Fibroblast of lung (primary cell): Measurements from ENCODE around the gene JARID2. TPM values are rescaled to one million over a fixed set of nuclear protein-coding genes. Genes with fewer than 3 reads are reported as not detected.

Experiments used
- DNase-seq, 2 donors: peaks; one replicate each; pipeline versions ENCODE4 v3.0.0 to v3.0.0-alpha.2; 2010; ENCODE audit warnings: low read depth in 2 of 2
- H2AFZ ChIP-seq: 2 replicates; pipeline ENCODE4 v1.5.1; 2012; ENCODE audit warnings: low read length, control low read depth, inconsistent platforms
- H3K27ac ChIP-seq: 2 replicates; pipeline ENCODE4 v1.5.1; 2011; ENCODE audit warnings: low read length, control low read depth; ENCODE audit not compliant: insufficient read depth
- H3K27me3 ChIP-seq: 2 replicates; pipeline ENCODE4 v1.5.1; 2011; ENCODE audit warnings: mild to moderate bottlenecking, low read length; ENCODE audit not compliant: control insufficient read depth, insufficient read depth
- H3K36me3 ChIP-seq: 2 replicates; pipeline ENCODE4 v1.5.1; 2011; ENCODE audit warnings: low read length; ENCODE audit not compliant: control insufficient read depth, insufficient read depth
- H3K4me1 ChIP-seq: 2 replicates; pipeline ENCODE4 v1.5.1; 2011; ENCODE audit warnings: low read length; ENCODE audit not compliant: control insufficient read depth, insufficient read depth; ENCODE audit errors: extremely low read depth
- H3K4me2 ChIP-seq: 2 replicates; pipeline ENCODE4 v1.5.1; 2011; ENCODE audit warnings: low read length, control low read depth; ENCODE audit not compliant: insufficient read depth; ENCODE audit errors: extremely low read depth
- H3K4me3 ChIP-seq, 4 experiments: fragments of 200-600 bp in 1 of 4; sonication (generic) in 1 of 4; replicated peaks in 1 of 4; 2 replicates each; pipeline ENCODE4 v1.5.1; 2011 to 2016; ENCODE audit warnings: low read length in 4 of 4, low read depth in 3 of 4, mild to moderate bottlenecking in 3 of 4, control low read depth in 2 of 4, inconsistent platforms in 1 of 4, mixed read lengths in 1 of 4; ENCODE audit not compliant: insufficient read depth in 1 of 4; ENCODE audit errors: control extremely low read depth in 1 of 4
- H3K79me2 ChIP-seq: 2 replicates; pipeline ENCODE4 v1.5.1; 2012; ENCODE audit warnings: mild to moderate bottlenecking, low read length, inconsistent platforms; ENCODE audit not compliant: control insufficient read depth, insufficient read depth
- H3K9ac ChIP-seq: 2 replicates; pipeline ENCODE4 v1.5.1; 2011; ENCODE audit warnings: mild to moderate bottlenecking, low read length, control low read depth; ENCODE audit not compliant: insufficient read depth
- H3K9me3 ChIP-seq: 2 replicates; pipeline ENCODE4 v1.5.1; 2012; ENCODE audit warnings: low read depth, low read length; ENCODE audit not compliant: control insufficient read depth, insufficient read depth
- H4K20me1 ChIP-seq: 2 replicates; pipeline ENCODE4 v1.5.1; 2011; ENCODE audit warnings: low read length; ENCODE audit not compliant: control insufficient read depth, insufficient read depth; ENCODE audit errors: extremely low read depth
- CTCF ChIP-seq, 2 donors: IDR thresholded peaks in 1 of 2; conservative IDR thresholded peaks in 1 of 2; 1 replicate in 1 of 2; 2 replicates in 1 of 2; pipeline ENCODE4 v1.5.1; 2011 to 2012; ENCODE audit warnings: low read length in 2 of 2, control low read depth in 1 of 2, inconsistent platforms in 1 of 2, low read depth in 1 of 2, mild to moderate bottlenecking in 1 of 2
- EZH2 ChIP-seq: IDR thresholded peaks from 2 replicates; pipeline ENCODE4 v1.5.1; 2012; ENCODE audit warnings: low read length, control low read depth, mild to moderate bottlenecking; ENCODE audit errors: missing control alignments
- polyA plus RNA-seq, 2 donors: library from polyadenylated mRNA; depleted of rRNA in 1 of 2; stranded (reverse) in 1 of 2; unstranded in 1 of 2; fragments of >200 nt; gene quantifications; 2 replicates each; pipeline ENCODE4 v1.2.1, GENCODE V29; 2011 to 2012; ENCODE audit warnings: missing spikeins in 1 of 2
- total RNA-seq: library from RNA; depleted of rRNA; stranded (reverse); fragments of >200 nt; gene quantifications from 2 replicates; pipeline ENCODE4 v1.2.1, GENCODE V29; 2014

JARID2 gene
- total and polyA plus RNA-seq, 2 donors (not counting 1 experiment from before 2014, with no cell fraction given): 5.0 to 8.2 TPM

GRCh38 chr6:15327271-15327670 is 81.4 kb downstream of the JARID2 start:
- Histone ChIP-seq H3K36me3 (no peaks in the 10 kb centered on the region), H2AFZ (no peak overlapping the region), H4K20me1 (no peaks in the 10 kb centered on the region), H3K4me1 (peaks cover 35% of the 10 kb centered on the region), H3K27ac (no peak overlapping the region), H3K9me3 (no peaks in the 10 kb centered on the region), H3K9ac (no peak overlapping the region), H3K4me2 (no peak overlapping the region), H3K27me3 (no peaks in the 10 kb centered on the region), H3K4me3 (no peak overlapping the region), H3K79me2 (peaks cover 16% of the 10 kb centered on the region)
- TF ChIP-seq EZH2 (no peak), CTCF (conservative IDR thresholded peaks at IDR 0.05 in 1 of 2, IDR thresholded peaks at IDR 0.05 in 1 of 2; ENCODE audit: low read depth in 1 of 2, low read length in 2 of 2) (peak in 1 of 2 donors; percentile 13)
- peak in 1 of 2 donors; percentile 15 for DNase-seq

DNA sequence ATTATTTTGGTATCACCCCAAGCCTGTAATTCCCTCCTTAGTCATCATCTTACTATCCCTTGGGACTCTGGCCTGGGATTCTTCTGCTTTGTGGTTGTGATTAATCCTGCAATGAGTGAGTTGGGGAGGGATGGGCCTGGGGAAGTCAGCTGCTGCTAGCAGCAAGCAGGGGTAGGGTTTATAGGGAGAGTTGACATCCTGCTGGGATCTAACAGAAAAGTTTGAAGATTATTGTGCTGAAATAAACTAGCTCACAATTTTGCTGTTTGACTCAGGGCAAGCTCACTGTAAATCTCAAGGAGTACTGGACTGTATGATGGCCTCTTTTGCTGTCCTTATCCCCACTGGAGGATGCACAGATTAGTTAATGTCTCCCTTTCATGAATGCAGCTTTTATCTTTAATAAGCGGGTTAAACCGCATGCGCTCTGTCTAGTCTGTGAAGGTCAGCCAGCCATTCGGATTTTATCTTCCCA is 83.4 kb downstream of the JARID2 start:
- H3K27ac ChIP-seq: no peak overlapping the region
- H3K36me3 ChIP-seq: no peaks in the 10 kb centered on the region
- peaks cover 24% of the 10 kb centered on the region for H3K4me1 ChIP-seq
- TF ChIP-seq CTCF (conservative IDR thresholded peaks at IDR 0.05 in 1 of 2, IDR thresholded peaks at IDR 0.05 in 1 of 2; ENCODE audit: low read depth in 1 of 2, low read length in 2 of 2): no peak
- no peak for TF ChIP-seq EZH2
- no peak overlapping the region for H2AFZ ChIP-seq
- no peak overlapping the region for H3K4me3 ChIP-seq
- H3K9me3 ChIP-seq: no peaks in the 10 kb centered on the region
- no peak overlapping the region for H3K9ac ChIP-seq
- H4K20me1 ChIP-seq: no peaks in the 10 kb centered on the region
- DNase-seq: peak; percentile 91 to 96
- no peaks in the 10 kb centered on the region for H3K27me3 ChIP-seq
- peaks cover 16% of the 10 kb centered on the region for H3K79me2 ChIP-seq
- H3K4me2 ChIP-seq: peak overlapping the region; percentile 65

- TF ChIP-seq EZH2 (no peak), CTCF (conservative IDR thresholded peaks at IDR 0.05 in 1 of 2, IDR thresholded peaks at IDR 0.05 in 1 of 2; ENCODE audit: low read depth in 1 of 2, low read length in 2 of 2) (no peak)
- H3K9ac ChIP-seq: no peak overlapping the region
- no peaks in the 10 kb centered on the region for H3K36me3 ChIP-seq
- no peak overlapping the region for H3K27ac ChIP-seq
- peaks cover 16% of the 10 kb centered on the region for H3K79me2 ChIP-seq
- H2AFZ ChIP-seq: no peak overlapping the region
- H3K4me3 ChIP-seq: no peak overlapping the region
- H3K4me2 ChIP-seq: no peak overlapping the region
- H3K9me3 ChIP-seq: no peaks in the 10 kb centered on the region
- no peaks in the 10 kb centered on the region for H3K27me3 ChIP-seq
- DNase-seq: peak in 1 of 2 donors; percentile 77
- H4K20me1 ChIP-seq: no peaks in the 10 kb centered on the region
- peaks cover 24% of the 10 kb centered on the region for H3K4me1 ChIP-seq
These were observed 84.5 kb downstream of the JARID2 start for GRCh38 chr6:15330174-15330944.
